Activated CD4-positive, alpha-beta T cell treated with anti-CD3 and anti-CD28 coated beads, Interleukin-2, amount 10 ng/mL, durations not matched to agents 24 days and 14 days (primary cell): Measurements from ENCODE around the gene SLC4A9. TPM values are rescaled to one million over a fixed set of nuclear protein-coding genes. Genes with fewer than 3 reads are reported as not detected.
A peak's percentile ranks its signal among the peaks of the same experiment; 100 is the strongest.

Experiments
- DNase-seq: peaks from one replicate; pipeline ENCODE4 v3.0.0; 2022
- H3K27ac Mint-ChIP-seq: one replicate; pipeline ENCODE4 v1.8.0; 2022; ENCODE audit warnings: mild to moderate bottlenecking, mixed read lengths
- H3K27me3 Mint-ChIP-seq: one replicate; pipeline ENCODE4 v1.8.0; 2022; ENCODE audit warnings: mixed read lengths
- H3K36me3 Mint-ChIP-seq: one replicate; pipeline ENCODE4 v1.8.0; 2022; ENCODE audit warnings: low read depth, mild to moderate bottlenecking, mixed read lengths
- H3K4me1 Mint-ChIP-seq: one replicate; pipeline ENCODE4 v1.8.0; 2021; ENCODE audit warnings: mixed read lengths
- H3K4me3 Mint-ChIP-seq: one replicate; pipeline ENCODE4 v1.8.0; 2022; ENCODE audit warnings: mild to moderate bottlenecking, moderate library complexity, mixed read lengths
- H3K9me3 Mint-ChIP-seq: one replicate; pipeline ENCODE4 v1.8.0; 2021; ENCODE audit warnings: mixed read lengths
- intact Hi-C: fragments of 100-400 bp; cut with micrococcal nuclease; formaldehyde crosslinking; loops from one replicate; pipeline ENCODE4 v1.15.1; 2023
- total RNA-seq: library from RNA; stranded (reverse); gene quantifications from 2 replicates; pipeline ENCODE4 v1.2.3, GENCODE V29; 2022

SLC4A9 gene
- total RNA-seq, 1 donor from 2014 or later = not detected

DNA sequence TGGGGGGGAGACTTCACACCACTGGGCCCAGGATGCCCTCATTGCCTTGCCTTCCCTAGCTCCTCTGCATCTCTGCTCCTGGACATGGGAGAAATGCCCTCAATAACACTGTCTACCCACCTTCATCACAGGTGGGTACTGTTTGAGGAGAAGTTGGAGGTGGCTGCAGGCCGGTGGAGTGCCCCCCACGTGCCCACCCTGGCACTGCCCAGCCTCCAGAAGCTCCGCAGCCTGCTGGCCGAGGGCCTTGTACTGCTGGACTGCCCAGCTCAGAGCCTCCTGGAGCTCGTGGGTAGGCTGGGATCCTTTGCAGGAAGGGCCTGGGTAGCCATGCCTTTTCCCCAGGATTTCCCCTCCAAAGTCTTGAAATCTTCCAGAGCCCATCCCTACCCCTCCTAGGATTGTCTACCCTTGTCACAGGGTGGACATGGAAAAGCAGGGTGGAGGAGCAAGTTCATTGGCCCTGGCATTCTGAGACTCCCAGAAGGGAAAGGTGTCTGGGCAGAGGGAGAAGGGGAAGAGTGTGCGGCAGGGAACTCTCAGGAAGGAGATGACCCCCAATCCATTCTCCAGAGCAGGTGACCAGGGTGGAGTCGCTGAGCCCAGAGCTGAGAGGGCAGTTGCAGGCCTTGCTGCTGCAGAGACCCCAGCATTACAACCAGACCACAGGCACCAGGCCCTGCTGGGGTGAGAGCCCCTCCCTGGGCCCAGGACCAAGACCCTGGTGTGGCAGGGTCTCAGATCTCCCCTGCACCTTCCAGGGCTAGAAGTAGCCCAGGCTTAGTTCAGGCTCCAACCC is 886 bp downstream of the SLC4A9 start:
- Mint-ChIP-seq H3K27me3 (peaks cover 2% of the 10 kb centered on the region), H3K27ac (no peak overlapping the region), H3K4me1 (peaks cover 25% of the 10 kb centered on the region), H3K4me3 (no peak overlapping the region), H3K36me3 (no peaks in the 10 kb centered on the region), H3K9me3 (no peaks in the 10 kb centered on the region)
- no peak for DNase-seq
- intact Hi-C loops = no loop called here

GRCh38 chr5:140361901-140362300 is 1.9 kb downstream of the SLC4A9 start:
- no peaks in the 10 kb centered on the region for H3K9me3 Mint-ChIP-seq
- no peak overlapping the region for H3K4me3 Mint-ChIP-seq
- H3K36me3 Mint-ChIP-seq = no peaks in the 10 kb centered on the region
- peaks cover 2% of the 10 kb centered on the region for H3K27me3 Mint-ChIP-seq
- no peak for DNase-seq
- H3K4me1 Mint-ChIP-seq = peaks cover 23% of the 10 kb centered on the region
- intact Hi-C loops = loop anchor here (2.0 kb wide), 2 partner anchors 273 to 359 kb away; no protein-coding TSS in a partner anchor
- H3K27ac Mint-ChIP-seq = no peak overlapping the region

DNA sequence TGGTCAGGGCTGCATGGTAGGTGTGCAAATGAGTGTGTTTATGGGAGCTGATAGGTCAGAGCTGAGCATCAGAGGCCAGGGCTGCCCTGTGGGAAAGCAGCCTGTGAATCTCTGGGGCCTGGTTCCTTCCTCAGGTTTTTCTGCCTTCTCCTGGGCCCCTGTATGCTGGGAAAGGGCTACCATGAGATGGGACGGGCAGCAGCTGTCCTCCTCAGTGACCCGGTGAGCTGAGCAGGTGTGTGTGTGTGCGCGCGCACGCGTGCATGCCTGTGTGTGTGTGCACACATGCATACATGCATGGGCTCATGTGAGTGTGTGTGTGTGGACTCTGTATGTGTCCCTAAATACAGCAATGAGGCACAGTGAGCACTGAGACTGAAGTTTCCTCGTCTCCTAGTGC is 2.3 kb downstream of the SLC4A9 start:
- DNase-seq = no peak
- Mint-ChIP-seq H3K9me3 (no peaks in the 10 kb centered on the region), H3K4me1 (peaks cover 19% of the 10 kb centered on the region), H3K27me3 (peaks cover 2% of the 10 kb centered on the region), H3K4me3 (no peak overlapping the region), H3K36me3 (no peaks in the 10 kb centered on the region), H3K27ac (no peak overlapping the region)
- intact Hi-C loops = loop anchor here (2.0 kb wide), 2 partner anchors 272 to 358 kb away; no protein-coding TSS in a partner anchor

- no peaks in the 10 kb centered on the region for H3K9me3 Mint-ChIP-seq
- H3K4me1 Mint-ChIP-seq = peaks cover 17% of the 10 kb centered on the region
- H3K4me3 Mint-ChIP-seq = peak overlapping the region; percentile 85
- H3K36me3 Mint-ChIP-seq = no peaks in the 10 kb centered on the region
- H3K27me3 Mint-ChIP-seq = no peaks in the 10 kb centered on the region
- intact Hi-C loops = loop anchor here (1.0 to 2.0 kb wide), 3 partner anchors 272 to 358 kb away; partner anchors contain the start of genes IK and NDUFA2
- peak overlapping the region; percentile 61 for H3K27ac Mint-ChIP-seq
- DNase-seq = peak; percentile 96
Measured at GRCh38 chr5:140362875-140363630, 3.1 kb downstream of the SLC4A9 start.

- no peaks in the 10 kb centered on the region for H3K36me3 Mint-ChIP-seq
- H3K4me3 Mint-ChIP-seq = peak overlapping the region; percentile 85
- peak overlapping the region; percentile 61 for H3K27ac Mint-ChIP-seq
Measured at GRCh38 chr5:140363631-140364471, 3.9 kb downstream of the SLC4A9 start.

GRCh38 chr5:140364472-140364765 is 4.4 kb downstream of the SLC4A9 start:
- H3K9me3 Mint-ChIP-seq = no peaks in the 10 kb centered on the region
- H3K36me3 Mint-ChIP-seq = no peaks in the 10 kb centered on the region
- intact Hi-C loops = no loop called here
- no peak for DNase-seq
- peaks cover 14% of the 10 kb centered on the region for H3K4me1 Mint-ChIP-seq
- H3K27me3 Mint-ChIP-seq = no peaks in the 10 kb centered on the region
- H3K4me3 Mint-ChIP-seq = no peak overlapping the region
- H3K27ac Mint-ChIP-seq = no peak overlapping the region

More at GRCh38 chr5:140363631-140364471, 3.9 kb downstream of the SLC4A9 start:
- Mint-ChIP-seq H3K27me3 (no peaks in the 10 kb centered on the region), H3K9me3 (no peaks in the 10 kb centered on the region), H3K4me1 (peaks cover 14% of the 10 kb centered on the region)
- no peak for DNase-seq
- intact Hi-C loops = loop anchor here (1.0 to 2.0 kb wide), 3 partner anchors 271 to 357 kb away; partner anchors contain the start of genes IK and NDUFA2

DNA sequence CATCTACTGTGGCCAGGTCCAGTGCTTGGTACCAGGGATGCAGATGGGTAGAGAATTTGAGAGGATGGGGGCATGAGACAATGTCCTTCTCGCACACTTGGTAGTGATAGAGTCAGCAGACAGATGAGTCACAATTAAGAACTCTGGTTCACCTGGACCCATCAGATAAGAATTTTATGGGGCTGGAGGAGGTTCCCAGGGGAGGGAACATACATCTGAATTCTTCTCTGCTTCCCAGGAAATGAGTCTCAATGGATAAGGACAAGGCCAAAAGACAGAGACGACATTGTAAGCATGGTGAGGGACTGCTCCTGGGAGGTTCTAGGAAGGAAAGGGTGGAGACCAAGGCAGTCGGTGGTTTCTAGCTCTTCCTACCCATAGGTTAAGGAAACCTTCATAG is 5.3 kb downstream of the SLC4A9 start:
- Mint-ChIP-seq H3K27me3 (no peaks in the 10 kb centered on the region), H3K36me3 (no peaks in the 10 kb centered on the region), H3K4me1 (peaks cover 14% of the 10 kb centered on the region), H3K4me3 (no peak overlapping the region), H3K9me3 (no peaks in the 10 kb centered on the region), H3K27ac (no peak overlapping the region)
- no peak for DNase-seq
- intact Hi-C loops = no loop called here

DNA sequence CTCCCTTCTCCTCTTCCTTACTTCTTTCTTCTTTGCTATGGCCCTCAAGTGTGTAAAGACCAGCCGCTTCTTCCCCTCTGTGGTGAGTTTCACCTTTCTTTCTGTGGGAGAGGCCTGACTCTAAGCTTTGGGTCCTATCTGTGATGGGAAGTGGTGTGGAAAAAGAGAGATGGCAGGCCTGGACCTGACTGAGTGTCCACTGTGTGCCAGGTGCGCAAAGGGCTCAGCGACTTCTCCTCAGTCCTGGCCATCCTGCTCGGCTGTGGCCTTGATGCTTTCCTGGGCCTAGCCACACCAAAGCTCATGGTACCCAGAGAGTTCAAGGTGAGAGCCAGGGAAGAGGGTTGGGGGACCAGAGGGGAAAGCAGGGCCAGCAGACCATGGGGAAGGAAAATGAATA is 5.9 kb downstream of the SLC4A9 start:
- Mint-ChIP-seq H3K9me3 (no peaks in the 10 kb centered on the region), H3K4me3 (no peak overlapping the region), H3K4me1 (peaks cover 14% of the 10 kb centered on the region), H3K27me3 (no peaks in the 10 kb centered on the region), H3K27ac (no peak overlapping the region), H3K36me3 (no peaks in the 10 kb centered on the region)
- DNase-seq = no peak
- intact Hi-C loops = no loop called here

DNA sequence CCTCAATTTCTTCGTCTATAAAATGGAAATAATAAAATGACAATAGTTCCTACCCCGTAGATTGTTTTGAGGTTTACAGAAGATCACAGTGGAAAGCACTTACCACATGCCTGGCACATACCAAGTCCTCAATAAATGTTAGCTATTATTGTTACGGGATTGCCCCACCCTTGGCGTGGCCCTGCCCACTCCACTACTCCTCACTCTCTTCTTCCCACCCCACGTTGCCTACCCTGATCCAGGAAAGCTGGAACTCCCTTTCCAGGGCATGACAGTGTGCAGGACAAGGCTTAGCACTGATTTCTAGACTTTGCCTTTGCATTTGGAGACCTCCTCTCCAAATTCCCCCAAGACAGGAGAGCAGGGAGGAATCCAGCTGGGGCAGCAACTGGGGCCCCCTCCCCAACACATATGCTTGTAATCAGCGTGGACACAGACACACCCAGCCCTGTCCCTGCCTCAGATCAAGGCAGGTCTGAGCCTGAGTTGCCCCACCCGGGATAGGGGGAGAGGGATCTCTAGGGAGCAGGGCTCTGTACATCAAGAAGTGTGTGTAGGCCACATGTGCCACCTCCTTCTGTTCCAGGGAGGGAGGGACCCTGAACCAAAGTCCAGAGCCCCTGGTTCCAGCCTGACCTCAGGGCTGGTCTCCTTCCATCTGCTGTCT is 6.7 kb downstream of the SLC4A9 start:
- no peaks in the 10 kb centered on the region for H3K9me3 Mint-ChIP-seq
- no peak for DNase-seq
- H3K4me1 Mint-ChIP-seq = peaks cover 14% of the 10 kb centered on the region
- no peak overlapping the region for H3K27ac Mint-ChIP-seq
- intact Hi-C loops = no loop called here
- H3K4me3 Mint-ChIP-seq = no peak overlapping the region
- H3K27me3 Mint-ChIP-seq = no peaks in the 10 kb centered on the region
- no peaks in the 10 kb centered on the region for H3K36me3 Mint-ChIP-seq

DNA sequence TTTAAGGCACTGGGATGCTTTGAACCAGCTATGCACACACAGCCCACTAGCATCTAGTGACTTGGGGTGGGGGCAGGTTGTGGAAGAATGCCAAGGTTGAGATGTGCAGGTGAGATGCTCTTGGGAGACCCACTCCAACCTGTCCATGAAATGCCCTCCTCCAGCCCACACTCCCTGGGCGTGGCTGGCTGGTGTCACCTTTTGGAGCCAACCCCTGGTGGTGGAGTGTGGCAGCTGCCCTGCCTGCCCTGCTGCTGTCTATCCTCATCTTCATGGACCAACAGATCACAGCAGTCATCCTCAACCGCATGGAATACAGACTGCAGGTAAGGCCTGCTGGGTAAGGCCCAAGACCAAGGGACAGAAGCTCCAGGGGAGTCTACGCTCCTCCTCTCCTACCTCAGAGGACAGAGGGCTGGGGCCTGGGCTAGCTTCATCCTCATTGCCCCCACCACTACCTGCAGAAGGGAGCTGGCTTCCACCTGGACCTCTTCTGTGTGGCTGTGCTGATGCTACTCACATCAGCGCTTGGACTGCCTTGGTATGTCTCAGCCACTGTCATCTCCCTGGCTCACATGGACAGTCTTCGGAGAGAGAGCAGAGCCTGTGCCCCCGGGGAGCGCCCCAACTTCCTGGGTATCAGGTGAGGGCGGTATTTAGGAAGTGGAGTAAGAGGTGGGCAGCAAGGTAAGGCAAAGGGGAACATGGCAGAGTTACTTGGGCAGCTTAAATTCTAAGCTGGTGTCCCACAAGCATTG is 7.4 kb downstream of the SLC4A9 start:
- Mint-ChIP-seq H3K27ac (no peak overlapping the region), H3K4me3 (no peak overlapping the region), H3K4me1 (peaks cover 12% of the 10 kb centered on the region), H3K36me3 (no peaks in the 10 kb centered on the region), H3K9me3 (no peaks in the 10 kb centered on the region), H3K27me3 (no peaks in the 10 kb centered on the region)
- intact Hi-C loops = no loop called here
- no peak for DNase-seq

GRCh38 chr5:140371356-140372151 is 11.6 kb downstream of the SLC4A9 start:
- Mint-ChIP-seq H3K27ac (no peak overlapping the region), H3K9me3 (no peaks in the 10 kb centered on the region), H3K4me3 (no peak overlapping the region), H3K27me3 (no peaks in the 10 kb centered on the region), H3K4me1 (peaks cover 11% of the 10 kb centered on the region), H3K36me3 (no peaks in the 10 kb centered on the region)
- no peak for DNase-seq
- intact Hi-C loops = loop anchor here (2.0 kb wide), 1 partner anchor 263 kb away; no protein-coding TSS in a partner anchor

- Mint-ChIP-seq H3K4me3 (no peak overlapping the region), H3K27me3 (no peaks in the 10 kb centered on the region), H3K9me3 (no peaks in the 10 kb centered on the region), H3K4me1 (peaks cover 7% of the 10 kb centered on the region), H3K36me3 (no peaks in the 10 kb centered on the region), H3K27ac (no peak overlapping the region)
- intact Hi-C loops = loop anchor here (2.0 kb wide), 1 partner anchor 262 kb away; no protein-coding TSS in a partner anchor
- DNase-seq = peak; percentile 84
Measured at GRCh38 chr5:140372971-140373487, 13.0 kb downstream of the SLC4A9 start.
